Measurements from ENCODE around the gene SYNDIG1. TPM values are rescaled to one million over a fixed set of nuclear protein-coding genes. Genes with fewer than 3 reads are reported as not detected.

SYNDIG1 gene
- polyA plus RNA-seq, 1 of the 3 experiments (the other 2 are of a cell fraction), result not detected

DNA sequence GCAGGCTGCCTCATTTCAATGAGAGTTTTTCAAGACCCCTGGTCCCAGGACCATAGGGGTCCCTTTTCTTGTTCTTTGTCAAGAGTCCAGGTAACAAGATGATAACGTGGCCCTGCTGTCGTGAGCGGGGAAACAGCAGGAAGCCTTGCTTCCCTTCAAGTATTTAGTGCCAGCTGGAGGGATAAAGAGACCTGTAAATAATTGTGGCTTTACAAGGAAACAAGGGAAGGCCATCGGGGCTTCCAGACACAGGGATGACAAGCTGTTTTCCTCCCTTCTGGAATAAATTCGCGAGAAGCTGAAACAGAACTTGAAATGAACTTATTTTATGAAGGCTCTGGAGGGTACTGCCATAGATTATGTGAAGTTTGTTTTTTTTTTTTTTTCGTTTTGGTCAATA lies 163.2 kb downstream of the SYNDIG1 start (continued):
- TF ChIP-seq, protein P1, sequence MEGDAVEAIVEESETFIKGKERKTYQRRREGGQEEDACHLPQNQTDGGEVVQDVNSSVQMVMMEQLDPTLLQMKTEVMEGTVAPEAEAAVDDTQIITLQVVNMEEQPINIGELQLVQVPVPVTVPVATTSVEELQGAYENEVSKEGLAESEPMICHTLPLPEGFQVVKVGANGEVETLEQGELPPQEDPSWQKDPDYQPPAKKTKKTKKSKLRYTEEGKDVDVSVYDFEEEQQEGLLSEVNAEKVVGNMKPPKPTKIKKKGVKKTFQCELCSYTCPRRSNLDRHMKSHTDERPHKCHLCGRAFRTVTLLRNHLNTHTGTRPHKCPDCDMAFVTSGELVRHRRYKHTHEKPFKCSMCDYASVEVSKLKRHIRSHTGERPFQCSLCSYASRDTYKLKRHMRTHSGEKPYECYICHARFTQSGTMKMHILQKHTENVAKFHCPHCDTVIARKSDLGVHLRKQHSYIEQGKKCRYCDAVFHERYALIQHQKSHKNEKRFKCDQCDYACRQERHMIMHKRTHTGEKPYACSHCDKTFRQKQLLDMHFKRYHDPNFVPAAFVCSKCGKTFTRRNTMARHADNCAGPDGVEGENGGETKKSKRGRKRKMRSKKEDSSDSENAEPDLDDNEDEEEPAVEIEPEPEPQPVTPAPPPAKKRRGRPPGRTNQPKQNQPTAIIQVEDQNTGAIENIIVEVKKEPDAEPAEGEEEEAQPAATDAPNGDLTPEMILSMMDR (IDR thresholded peaks at IDR 0.05), result no peak
- TF ChIP-seq RXRA (IDR thresholded peaks at IDR 0.05; ENCODE audit: borderline replicate concordance, low read depth) (no peak), YY1 (IDR thresholded peaks at IDR 0.05; ENCODE audit: low read depth) (no peak), SMC3 (IDR thresholded peaks at IDR 0.05; ENCODE audit: low read depth, low read length) (no peak)
- TF ChIP-seq, protein P2, sequence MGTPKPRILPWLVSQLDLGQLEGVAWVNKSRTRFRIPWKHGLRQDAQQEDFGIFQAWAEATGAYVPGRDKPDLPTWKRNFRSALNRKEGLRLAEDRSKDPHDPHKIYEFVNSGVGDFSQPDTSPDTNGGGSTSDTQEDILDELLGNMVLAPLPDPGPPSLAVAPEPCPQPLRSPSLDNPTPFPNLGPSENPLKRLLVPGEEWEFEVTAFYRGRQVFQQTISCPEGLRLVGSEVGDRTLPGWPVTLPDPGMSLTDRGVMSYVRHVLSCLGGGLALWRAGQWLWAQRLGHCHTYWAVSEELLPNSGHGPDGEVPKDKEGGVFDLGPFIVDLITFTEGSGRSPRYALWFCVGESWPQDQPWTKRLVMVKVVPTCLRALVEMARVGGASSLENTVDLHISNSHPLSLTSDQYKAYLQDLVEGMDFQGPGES (IDR thresholded peaks at IDR 0.05; ENCODE audit: low read depth, low read length), result no peak
- TF ChIP-seq, protein P3, sequence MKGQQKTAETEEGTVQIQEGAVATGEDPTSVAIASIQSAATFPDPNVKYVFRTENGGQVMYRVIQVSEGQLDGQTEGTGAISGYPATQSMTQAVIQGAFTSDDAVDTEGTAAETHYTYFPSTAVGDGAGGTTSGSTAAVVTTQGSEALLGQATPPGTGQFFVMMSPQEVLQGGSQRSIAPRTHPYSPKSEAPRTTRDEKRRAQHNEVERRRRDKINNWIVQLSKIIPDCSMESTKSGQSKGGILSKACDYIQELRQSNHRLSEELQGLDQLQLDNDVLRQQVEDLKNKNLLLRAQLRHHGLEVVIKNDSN (IDR thresholded peaks at IDR 0.05; ENCODE audit: borderline replicate concordance, low read depth), result no peak

DNA sequence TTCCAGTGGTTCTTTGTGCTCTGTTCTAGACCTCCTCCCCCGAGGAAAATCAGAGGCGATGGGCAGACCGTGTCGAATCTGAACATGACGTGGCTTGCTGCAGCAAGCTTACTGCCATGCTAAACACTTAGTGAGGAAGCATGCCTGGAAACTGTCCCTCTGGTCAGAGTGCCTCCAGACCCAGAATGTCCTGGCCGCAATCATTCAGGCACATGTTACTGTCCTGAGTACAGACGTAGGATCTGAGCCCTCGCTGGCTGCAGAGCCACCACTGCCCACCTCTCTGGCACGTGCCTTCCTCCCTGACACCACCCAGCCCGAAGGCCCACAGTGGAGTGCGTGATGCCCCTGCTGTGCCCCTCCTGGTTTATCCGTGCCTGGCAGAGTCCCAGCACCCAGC lies 163.6 kb downstream of the SYNDIG1 start:
- TF ChIP-seq, protein P3 (IDR thresholded peaks at IDR 0.05; ENCODE audit: borderline replicate concordance, low read depth), result no peak
- TF ChIP-seq POLR2AphosphoS5 (IDR thresholded peaks at IDR 0.05; ENCODE audit: low read depth, low read length) (no peak), RAD21 (IDR thresholded peaks at IDR 0.05; ENCODE audit: low read length) (no peak), MXI1 (IDR thresholded peaks at IDR 0.05; ENCODE audit: low read depth, low read length) (no peak), GATA2 (CRISPR knock-in tag; IDR thresholded peaks at IDR 0.05) (no peak), FOSL2 (IDR thresholded peaks at IDR 0.05; ENCODE audit: borderline replicate concordance, low read depth) (no peak), TAF1 (IDR thresholded peaks at IDR 0.05; ENCODE audit: borderline replicate concordance, low read depth, low read length) (no peak), TEAD4 (IDR thresholded peaks at IDR 0.05; ENCODE audit: borderline replicate concordance, insufficient read depth) (no peak), ELF1 (IDR thresholded peaks at IDR 0.05) (no peak), SMC3 (IDR thresholded peaks at IDR 0.05; ENCODE audit: low read depth, low read length) (no peak), FOXJ3 (CRISPR knock-in tag; IDR thresholded peaks at IDR 0.05) (no peak), JUND (IDR thresholded peaks at IDR 0.05) (no peak), RXRA (IDR thresholded peaks at IDR 0.05; ENCODE audit: borderline replicate concordance, low read depth) (no peak), YY1 (IDR thresholded peaks at IDR 0.05; ENCODE audit: low read depth) (no peak)
- TF ChIP-seq, protein P2 (IDR thresholded peaks at IDR 0.05; ENCODE audit: low read depth, low read length), result no peak
- TF ChIP-seq, protein P4, sequence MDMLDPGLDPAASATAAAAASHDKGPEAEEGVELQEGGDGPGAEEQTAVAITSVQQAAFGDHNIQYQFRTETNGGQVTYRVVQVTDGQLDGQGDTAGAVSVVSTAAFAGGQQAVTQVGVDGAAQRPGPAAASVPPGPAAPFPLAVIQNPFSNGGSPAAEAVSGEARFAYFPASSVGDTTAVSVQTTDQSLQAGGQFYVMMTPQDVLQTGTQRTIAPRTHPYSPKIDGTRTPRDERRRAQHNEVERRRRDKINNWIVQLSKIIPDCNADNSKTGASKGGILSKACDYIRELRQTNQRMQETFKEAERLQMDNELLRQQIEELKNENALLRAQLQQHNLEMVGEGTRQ (IDR thresholded peaks at IDR 0.05; ENCODE audit: borderline replicate concordance, low read depth, low read length), result no peak
- TF ChIP-seq, protein P1 (IDR thresholded peaks at IDR 0.05), result no peak
- TF ChIP-seq, protein P5, sequence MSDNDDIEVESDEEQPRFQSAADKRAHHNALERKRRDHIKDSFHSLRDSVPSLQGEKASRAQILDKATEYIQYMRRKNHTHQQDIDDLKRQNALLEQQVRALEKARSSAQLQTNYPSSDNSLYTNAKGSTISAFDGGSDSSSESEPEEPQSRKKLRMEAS (IDR thresholded peaks at IDR 0.05; ENCODE audit: low read depth), result no peak
- H3K9me2 ChIP-seq, result no peaks in the 10 kb centered on the region
- H3F3A ChIP-seq (replicated peaks; ENCODE audit: insufficient read depth), result no peaks in the 10 kb centered on the region
- no peaks in the 10 kb centered on the region for H3K27me3 ChIP-seq (ENCODE audit: insufficient read depth)
- CTCF ChIA-PET, result no interaction called here
- no peaks in the 10 kb centered on the region for H3K36me3 ChIP-seq (replicated peaks in 1 of 2; ENCODE audit: control insufficient read depth in 1 of 2, insufficient read depth in 2 of 2, low read length in 1 of 2)
- no peaks in the 10 kb centered on the region for H3K79me2 ChIP-seq (ENCODE audit: insufficient read depth)
- H4K20me1 ChIP-seq (ENCODE audit: insufficient read depth), result no peaks in the 10 kb centered on the region
- no peak overlapping the region for H3K4me3 ChIP-seq (ENCODE audit: low read depth in 2 of 2, low read length in 1 of 2)
- 74% methylated on average over 10 of the region's 12 CpGs for WGBS (ENCODE audit: low lambda C conversion rate)
- no peak overlapping the region for H3K4me2 ChIP-seq
- POLR2A ChIA-PET, result interaction anchor here (0.8 kb wide), 1 partner anchor 21 kb away, joined by 4 read pairs; no protein-coding TSS in a partner anchor
- H3K27ac ChIP-seq (ENCODE audit: low read depth in 2 of 2, low read length in 1 of 2), result no peak overlapping the region
- no peak overlapping the region for H3K9ac ChIP-seq
- no peak overlapping the region for H2AFZ ChIP-seq (ENCODE audit: low read depth)
- DNase-seq, result no peak
- peaks cover 20 to 30% of the 10 kb centered on the region in 2 experiments for H3K4me1 ChIP-seq (ENCODE audit: control insufficient read depth in 1 of 2, insufficient read depth in 2 of 2, low read depth in 1 of 2, low read length in 1 of 2)
- H3K9me3 ChIP-seq, result no peaks in the 10 kb centered on the region

All from SK-N-SH (cell line).